BLaER1 treated with 17β-estradiol and CSF1 and Interleukin-3, amounts not matched to agents 10 nM and 100 nM (cell line): ENCODE measurements around the gene TBL1X.
"Not testable (repeated sequence)": the region's sequence is repeated elsewhere in the genome, so short reads cannot be mapped to it uniquely, and the experiment has no call there.

Source experiments
- H3K27ac ChIP-seq, 11 experiments: shearing (Covaris generic); formaldehyde crosslinking; 2 replicates each; pipeline ENCODE4 v1.8.1; 2022
- H3K27me3 ChIP-seq, 11 experiments: shearing (Covaris generic); formaldehyde crosslinking; 2 replicates each; pipeline ENCODE4 v1.8.1; 2022
- H3K36me3 ChIP-seq, 11 experiments: shearing (Covaris generic); formaldehyde crosslinking; 2 replicates each; pipeline ENCODE4 v1.8.1; 2022
- H3K4me1 ChIP-seq, 10 experiments: shearing (Covaris generic); formaldehyde crosslinking; 2 replicates each; pipeline ENCODE4 v1.8.1; 2022
- H3K4me2 ChIP-seq, 11 experiments: shearing (Covaris generic); formaldehyde crosslinking; 2 replicates each; pipeline ENCODE4 v1.8.1; 2022
- H3K4me3 ChIP-seq, 10 experiments: shearing (Covaris generic); formaldehyde crosslinking; 2 replicates each; pipeline ENCODE4 v1.8.1; 2022
- H3K9ac ChIP-seq, 11 experiments: shearing (Covaris generic); formaldehyde crosslinking; 2 replicates each; pipeline ENCODE4 v1.8.1; 2022
- H3K9me3 ChIP-seq, 11 experiments: shearing (Covaris generic); formaldehyde crosslinking; replicated peaks in 1 of 11; 2 replicates each; pipeline ENCODE4 v1.8.1; 2022
- H4K20me1 ChIP-seq, 11 experiments: shearing (Covaris generic); formaldehyde crosslinking; 2 replicates each; pipeline ENCODE4 v1.8.1; 2022
- Cebpa-rat ChIP-seq, 11 experiments: shearing (Covaris generic); IDR thresholded peaks; 2 replicates each; pipeline ENCODE4 v1.8.1; 2022

TBL1X gene

DNA sequence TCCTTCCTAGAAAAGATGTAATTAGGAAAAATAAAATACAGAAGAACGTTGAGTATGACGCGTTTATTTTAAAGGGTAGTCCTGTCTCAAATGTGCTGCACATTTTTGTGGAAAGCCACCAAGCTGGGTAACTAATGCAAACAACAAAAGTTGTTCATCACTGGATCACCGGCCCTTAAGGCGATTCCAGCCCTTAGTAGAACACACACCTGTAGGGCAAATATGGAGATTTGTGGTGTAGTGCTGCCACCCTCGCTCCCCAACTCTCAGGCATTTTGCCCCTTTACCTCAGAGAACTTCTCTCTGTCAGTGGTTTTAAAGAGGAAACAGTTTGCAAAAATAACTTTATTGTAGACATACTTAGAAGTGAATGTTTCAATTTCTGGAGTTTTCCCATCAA is 1.9 kb downstream of the TBL1X start:
- Histone ChIP-seq H3K9me3 (peaks cover 0 to 21% (median 13%) of the 10 kb centered on the region in 11 experiments; a peak in 16 of 22 replicates), H3K36me3 (peaks cover 8 to 45% (median 30%) of the 10 kb centered on the region in 11 experiments; a peak in 19 of 22 replicates), H3K27ac (peak overlapping the region in 10 of 11 experiments; percentile 90 to 97 (median 95); a peak in 17 of 22 replicates), H3K4me1 (peaks cover 36 to 49% (median 42%) of the 10 kb centered on the region in 10 experiments), H4K20me1 (peaks cover 44 to 56% (median 54%) of the 10 kb centered on the region in 11 experiments; a peak in 21 of 22 replicates), H3K9ac (peak overlapping the region; percentile 89 to 98 (median 94)), H3K27me3 (no peaks in the 10 kb centered on the region), H3K4me2 (peak overlapping the region; percentile 72 to 91 (median 82)), H3K4me3 (peak overlapping the region; percentile 68 to 87 (median 82))
- TF ChIP-seq Cebpa-rat (IDR thresholded peaks at IDR 0.05), result no peak

DNA sequence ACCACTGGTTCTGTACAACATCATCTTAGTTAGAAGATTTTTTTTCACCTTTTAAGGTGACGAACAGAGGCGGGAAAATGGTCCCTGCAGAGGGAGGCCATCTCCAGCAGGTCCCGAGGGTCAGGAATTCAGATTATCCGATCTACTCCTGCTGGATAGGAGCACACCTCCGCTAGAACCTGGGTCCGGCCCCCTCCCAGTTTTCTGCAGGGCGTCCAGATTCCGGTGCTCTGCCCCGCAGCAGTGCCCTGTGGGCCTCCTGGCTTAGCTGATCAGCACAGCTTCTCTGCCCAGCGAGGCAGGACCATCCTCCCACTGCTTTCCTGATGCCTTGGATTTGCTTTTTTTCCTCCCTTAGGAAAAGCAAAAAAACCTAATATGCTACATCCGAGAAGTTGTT is 2.3 kb downstream of the TBL1X start:
- Histone ChIP-seq H3K27ac (peak overlapping the region in 6 of 11 experiments; percentile 92 to 97 (median 96); a peak in 9 of 22 replicates), H3K4me1 (peaks cover 32 to 45% (median 38%) of the 10 kb centered on the region in 10 experiments), H3K4me3 (peak overlapping the region; percentile 68 to 87 (median 82)), H3K27me3 (no peaks in the 10 kb centered on the region), H3K4me2 (peak overlapping the region; percentile 72 to 91 (median 82)), H3K36me3 (peaks cover 10 to 49% (median 34%) of the 10 kb centered on the region in 11 experiments; a peak in 19 of 22 replicates), H3K9ac (peak overlapping the region; percentile 89 to 98 (median 94); a peak in 20 of 22 replicates), H3K9me3 (peaks cover 0 to 25% (median 13%) of the 10 kb centered on the region in 11 experiments; a peak in 16 of 22 replicates), H4K20me1 (peaks cover 48 to 61% (median 58%) of the 10 kb centered on the region in 11 experiments; a peak in 21 of 22 replicates)
- no peak for TF ChIP-seq Cebpa-rat (IDR thresholded peaks at IDR 0.05)

DNA sequence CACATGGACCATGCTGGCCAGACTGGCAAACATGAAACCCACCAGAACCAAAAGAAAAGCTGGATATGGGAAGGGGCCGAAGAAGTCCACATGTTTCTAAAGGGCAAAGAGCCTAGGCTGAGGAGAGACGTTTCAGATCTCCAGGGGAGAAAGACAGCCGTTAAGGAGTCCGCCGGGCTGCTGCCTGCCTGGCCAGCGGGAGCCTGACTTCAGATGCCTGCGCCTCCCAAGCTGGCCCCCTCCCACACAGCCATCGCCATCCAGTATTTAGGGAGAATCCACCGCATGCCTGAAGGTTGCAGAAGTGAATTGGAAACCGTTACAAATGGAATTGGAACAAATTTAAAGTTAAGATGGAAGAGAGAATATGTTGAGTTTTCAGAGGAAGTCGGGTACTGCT is 2.9 kb downstream of the TBL1X start:
- H3K9me3 ChIP-seq, result peaks cover 0 to 26% (median 13%) of the 10 kb centered on the region in 11 experiments; a peak in 16 of 22 replicates
- peaks cover 54 to 67% (median 65%) of the 10 kb centered on the region in 11 experiments; a peak in 21 of 22 replicates for H4K20me1 ChIP-seq
- peaks cover 10 to 53% (median 38%) of the 10 kb centered on the region in 11 experiments; a peak in 20 of 22 replicates for H3K36me3 ChIP-seq
- peak overlapping the region in 10 of 11 experiments; percentile 30 to 98 (median 94); a peak in 14 of 22 replicates for H3K9ac ChIP-seq
- no peak for TF ChIP-seq Cebpa-rat (IDR thresholded peaks at IDR 0.05)
- peak overlapping the region in 2 of 11 experiments; percentile 3 to 95; a peak in 1 of 22 replicates for H3K27ac ChIP-seq
- peaks cover 26 to 39% (median 32%) of the 10 kb centered on the region in 10 experiments for H3K4me1 ChIP-seq
- H3K4me3 ChIP-seq, result peak overlapping the region in 6 of 10 experiments; percentile 78 to 87 (median 83); a peak in 11 of 20 replicates
- peak overlapping the region; percentile 72 to 91 (median 82) for H3K4me2 ChIP-seq
- no peaks in the 10 kb centered on the region for H3K27me3 ChIP-seq

DNA sequence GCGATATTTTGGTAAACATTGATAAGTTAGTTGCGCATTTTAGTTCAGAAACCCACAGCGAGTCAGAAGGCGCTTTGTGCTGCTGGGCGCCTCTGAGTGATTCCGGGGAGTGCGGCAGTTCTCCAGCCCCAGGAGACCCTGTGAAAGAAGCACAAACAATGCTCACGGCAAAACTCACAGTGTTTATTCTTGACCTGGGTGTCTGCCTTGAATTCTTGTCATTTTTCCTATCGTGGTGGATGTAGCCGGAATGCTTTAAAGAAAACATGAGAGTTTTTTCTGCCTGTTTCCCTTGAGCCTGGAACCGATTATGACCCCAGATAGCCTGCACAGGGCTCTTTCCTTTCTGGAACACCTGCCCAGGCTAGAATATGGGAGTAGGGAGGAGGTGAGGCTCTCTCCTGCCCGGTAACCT is 6.7 kb downstream of the TBL1X start:
- H3K4me2 ChIP-seq, result no peak overlapping the region
- no peaks in the 10 kb centered on the region for H3K27me3 ChIP-seq
- H4K20me1 ChIP-seq, result peaks cover 62 to 100% (median 92%) of the 10 kb centered on the region in 11 experiments
- TF ChIP-seq Cebpa-rat (IDR thresholded peaks at IDR 0.05), result no peak
- peaks cover 19 to 39% (median 31%) of the 10 kb centered on the region in 10 experiments for H3K4me1 ChIP-seq
- H3K4me3 ChIP-seq, result no peak overlapping the region
- peaks cover 0 to 8% (median 0%) of the 10 kb centered on the region in 11 experiments; a peak in 2 of 22 replicates for H3K9me3 ChIP-seq
- H3K27ac ChIP-seq, result no peak overlapping the region
- no peak overlapping the region for H3K9ac ChIP-seq
- peaks cover 10 to 82% (median 49%) of the 10 kb centered on the region in 11 experiments; a peak in 20 of 22 replicates for H3K36me3 ChIP-seq

DNA sequence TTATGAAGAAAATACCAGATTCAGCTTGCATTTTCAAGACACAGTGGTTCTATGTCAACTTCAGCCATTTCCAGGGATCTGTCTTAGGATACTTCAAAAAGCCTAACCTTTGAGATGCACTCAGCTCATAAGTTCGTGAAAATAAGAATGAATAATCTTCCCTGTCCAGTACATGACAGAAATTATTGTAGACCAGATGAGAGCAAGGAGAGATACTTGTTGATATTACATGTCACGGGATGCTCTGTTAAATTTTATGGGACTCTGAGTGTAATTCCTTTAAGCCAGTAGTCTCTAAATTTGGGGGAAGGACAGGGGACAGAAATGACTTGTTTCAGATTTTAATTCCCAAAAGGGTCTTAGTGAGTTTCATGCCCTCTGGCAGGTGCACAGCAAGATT is 8.8 kb downstream of the TBL1X start:
- H3K9me3 ChIP-seq, result peaks cover 0 to 24% (median 13%) of the 10 kb centered on the region in 11 experiments; a peak in 14 of 22 replicates
- no peak overlapping the region for H3K9ac ChIP-seq
- H3K27ac ChIP-seq, result no peak overlapping the region
- H3K4me3 ChIP-seq, result no peak overlapping the region
- no peak for TF ChIP-seq Cebpa-rat (IDR thresholded peaks at IDR 0.05)
- H3K4me1 ChIP-seq, result peaks cover 8 to 35% (median 30%) of the 10 kb centered on the region in 10 experiments; a peak in 19 of 20 replicates
- H3K4me2 ChIP-seq, result no peak overlapping the region
- H3K27me3 ChIP-seq, result no peaks in the 10 kb centered on the region
- H3K36me3 ChIP-seq, result peaks cover 10 to 82% (median 50%) of the 10 kb centered on the region in 11 experiments; a peak in 20 of 22 replicates
- peaks cover 40 to 99% (median 77%) of the 10 kb centered on the region in 11 experiments; a peak in 21 of 22 replicates for H4K20me1 ChIP-seq

DNA sequence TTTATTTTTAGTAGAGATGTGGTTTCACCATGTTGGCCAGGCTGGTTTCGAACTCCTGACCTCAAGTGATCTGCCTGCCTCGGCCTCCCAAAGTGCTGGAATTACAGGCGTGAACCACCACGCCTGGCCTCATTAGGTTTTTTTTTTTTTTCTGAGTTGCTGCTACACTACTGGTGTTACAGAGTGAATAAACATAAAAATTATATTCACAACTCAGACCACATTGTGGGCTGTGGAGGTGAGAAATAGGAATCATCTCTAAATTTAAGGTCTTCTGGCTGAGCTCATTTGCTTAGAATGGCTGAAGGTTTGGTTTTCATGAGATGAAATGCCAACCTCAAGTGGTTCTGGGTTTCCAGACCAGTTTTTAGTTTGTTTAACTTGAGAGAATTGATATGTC is 10.6 kb downstream of the TBL1X start:
- H3K36me3 ChIP-seq, result peaks cover 10 to 80% (median 43%) of the 10 kb centered on the region in 11 experiments; a peak in 20 of 22 replicates
- H4K20me1 ChIP-seq, result peaks cover 28 to 99% (median 61%) of the 10 kb centered on the region in 11 experiments; a peak in 20 of 22 replicates
- not testable (repeated sequence) for H3K27ac ChIP-seq, H3K27me3 ChIP-seq, H3K4me3 ChIP-seq, H3K9ac ChIP-seq
- peaks cover 8 to 35% (median 29%) of the 10 kb centered on the region in 10 experiments; a peak in 19 of 20 replicates for H3K4me1 ChIP-seq
- H3K4me2 ChIP-seq, result peak overlapping the region in 6 of 11 experiments; percentile 4 to 79 (median 50); a peak in 8 of 22 replicates
- peaks cover 0 to 41% (median 28%) of the 10 kb centered on the region in 11 experiments; a peak in 16 of 22 replicates for H3K9me3 ChIP-seq

DNA sequence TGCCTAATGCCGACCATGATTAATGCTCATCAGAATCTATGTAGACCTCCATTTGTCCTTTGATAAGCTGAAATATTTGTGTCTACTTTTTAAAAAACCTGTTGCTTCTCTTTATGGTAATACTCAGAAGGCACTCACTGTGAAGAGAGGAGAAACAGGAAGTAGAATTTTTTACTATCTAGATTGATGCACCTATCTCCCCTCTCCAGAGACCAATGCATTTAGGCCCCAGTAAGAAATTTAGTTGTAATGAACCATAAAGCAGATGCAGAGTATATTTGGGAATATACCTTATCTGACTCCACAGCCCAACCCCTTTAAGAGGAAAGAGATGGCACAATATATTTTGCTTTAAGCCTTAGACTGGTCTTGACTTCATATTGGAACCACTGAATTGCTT is 11.1 kb downstream of the TBL1X start:
- H3K4me3 ChIP-seq, result no peak overlapping the region

DNA sequence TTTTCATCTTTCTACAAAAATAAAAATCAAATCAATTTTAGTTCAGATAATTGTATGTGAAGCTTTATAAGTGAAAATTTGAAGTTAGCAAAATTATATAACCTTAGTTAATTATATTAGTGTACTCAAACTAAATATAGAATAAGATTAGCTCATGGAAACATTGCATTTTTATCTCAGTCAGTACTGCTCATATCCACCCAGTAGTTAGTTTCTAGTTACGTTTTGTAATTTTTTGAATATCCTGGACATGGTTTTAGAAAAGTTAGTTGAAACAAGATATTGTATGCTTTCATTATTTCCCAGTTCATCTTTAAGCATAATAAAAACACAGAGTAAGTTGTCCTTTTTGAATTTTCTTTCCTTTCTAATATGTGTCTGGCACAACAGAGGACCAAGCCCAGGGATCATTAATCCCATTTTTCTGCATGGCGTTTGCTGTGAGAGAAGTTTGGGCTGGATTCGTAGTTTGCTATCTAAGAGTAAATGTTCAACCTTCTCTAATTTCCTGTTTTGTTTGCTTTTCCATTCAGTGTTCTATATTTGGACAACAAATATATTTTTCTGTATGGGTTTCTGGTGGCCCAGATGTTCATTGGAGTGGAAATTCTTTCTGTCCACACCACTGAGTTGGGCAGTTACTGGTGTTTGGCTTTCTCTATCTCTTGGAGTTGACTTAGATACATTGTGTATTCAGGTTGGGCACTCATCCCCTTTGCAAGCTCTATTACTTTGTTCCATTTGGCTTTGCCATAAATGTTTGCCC is 12.1 kb downstream of the TBL1X start:
- Histone ChIP-seq H3K27me3 (no peaks in the 10 kb centered on the region), H3K4me3 (peak overlapping the region in 2 of 10 experiments; percentile 6 to 27; a peak in 2 of 20 replicates), H3K4me1 (peaks cover 8 to 35% (median 30%) of the 10 kb centered on the region in 10 experiments; a peak in 19 of 20 replicates), H3K27ac (peak overlapping the region in 2 of 11 experiments; percentile 17 to 32; a peak in 2 of 22 replicates), H4K20me1 (peaks cover 22 to 96% (median 54%) of the 10 kb centered on the region in 11 experiments; a peak in 18 of 22 replicates), H3K9ac (no peak overlapping the region), H3K4me2 (peak overlapping the region; percentile 28 to 79 (median 57); a peak in 17 of 22 replicates), H3K9me3 (peaks cover 0 to 43% (median 33%) of the 10 kb centered on the region in 11 experiments; a peak in 16 of 22 replicates), H3K36me3 (peaks cover 0 to 74% (median 36%) of the 10 kb centered on the region in 11 experiments; a peak in 17 of 22 replicates)
- TF ChIP-seq Cebpa-rat (IDR thresholded peaks at IDR 0.05), result no peak

More for the DNA sequence above, 11.1 kb downstream of the TBL1X start:
- Histone ChIP-seq H4K20me1 (peaks cover 24 to 96% (median 55%) of the 10 kb centered on the region in 11 experiments; a peak in 20 of 22 replicates), H3K9ac (no peak overlapping the region), H3K36me3 (peaks cover 7 to 75% (median 39%) of the 10 kb centered on the region in 11 experiments; a peak in 20 of 22 replicates), H3K27ac (no peak overlapping the region), H3K9me3 (peaks cover 0 to 40% (median 30%) of the 10 kb centered on the region in 11 experiments; a peak in 16 of 22 replicates), H3K4me2 (peak overlapping the region in 9 of 11 experiments; percentile 37 to 79 (median 48); a peak in 16 of 22 replicates), H3K27me3 (no peaks in the 10 kb centered on the region), H3K4me1 (peaks cover 8 to 35% (median 29%) of the 10 kb centered on the region in 10 experiments; a peak in 19 of 20 replicates)
- TF ChIP-seq Cebpa-rat (IDR thresholded peaks at IDR 0.05), result no peak
